IPS-NIHi7 (cell line): ENCODE measurements around the gene TOMM20L.
A peak's percentile ranks its signal among the peaks of the same experiment; 100 is the strongest.

ENCODE experiments used
- DNase-seq: peaks from one replicate; pipeline ENCODE4 v3.0.0; 2012; ENCODE audit warnings: mixed read lengths; ENCODE audit errors: extremely low spot score

TOMM20L gene

DNA sequence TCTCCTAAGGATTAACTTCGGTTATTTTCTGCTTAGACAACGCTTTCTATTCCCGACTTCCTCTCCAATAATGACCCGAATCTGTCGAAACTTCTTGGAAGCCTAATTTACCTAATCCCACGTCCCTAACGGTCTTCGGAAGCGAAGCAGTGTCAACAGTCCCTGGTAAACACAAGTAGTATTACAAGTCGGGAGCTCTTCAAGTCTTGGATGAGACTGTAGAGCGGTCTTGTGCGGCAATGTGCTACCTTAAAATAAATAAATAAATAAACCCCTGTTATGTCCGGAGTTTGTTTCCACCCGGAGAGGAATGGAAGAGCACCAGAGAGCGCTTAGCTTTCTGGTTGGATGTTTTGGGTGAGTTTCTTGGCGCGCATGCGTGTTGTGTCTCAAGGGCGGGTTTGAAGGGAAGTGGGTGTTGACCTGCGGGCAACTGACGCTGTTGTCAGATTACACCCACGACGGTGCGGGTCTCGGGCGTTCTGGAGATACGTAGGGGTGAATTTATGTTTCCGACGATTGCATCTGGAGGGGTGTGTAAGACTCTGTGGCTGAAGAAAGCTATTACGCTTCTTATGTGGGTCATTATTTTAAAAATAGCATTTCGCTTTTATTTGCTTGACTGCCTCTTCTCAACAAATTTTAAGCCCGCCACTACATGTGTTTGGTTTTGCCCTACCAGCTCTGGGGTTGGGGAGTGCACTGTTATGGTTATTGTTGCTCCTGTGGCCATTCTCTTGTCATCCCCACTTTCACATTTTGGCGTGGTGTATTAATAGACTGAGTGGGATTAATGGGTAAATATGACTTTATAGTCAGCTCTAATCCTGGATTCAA is 31.8 kb downstream of the TOMM20L start, which contains the start of the genes KIAA0586 and TIMM9:
Gene KIAA0586 (plus strand): TSS at position 439 of the 837 bp plus-strand sequence. CDS start 546 bp downstream, outside the sequence.
Gene TIMM9 (minus strand): TSS at position 251 of the 837 bp plus-strand sequence. CDS start 15,586 bp downstream, outside the sequence.
- DNase-seq: peak; percentile 98

DNA sequence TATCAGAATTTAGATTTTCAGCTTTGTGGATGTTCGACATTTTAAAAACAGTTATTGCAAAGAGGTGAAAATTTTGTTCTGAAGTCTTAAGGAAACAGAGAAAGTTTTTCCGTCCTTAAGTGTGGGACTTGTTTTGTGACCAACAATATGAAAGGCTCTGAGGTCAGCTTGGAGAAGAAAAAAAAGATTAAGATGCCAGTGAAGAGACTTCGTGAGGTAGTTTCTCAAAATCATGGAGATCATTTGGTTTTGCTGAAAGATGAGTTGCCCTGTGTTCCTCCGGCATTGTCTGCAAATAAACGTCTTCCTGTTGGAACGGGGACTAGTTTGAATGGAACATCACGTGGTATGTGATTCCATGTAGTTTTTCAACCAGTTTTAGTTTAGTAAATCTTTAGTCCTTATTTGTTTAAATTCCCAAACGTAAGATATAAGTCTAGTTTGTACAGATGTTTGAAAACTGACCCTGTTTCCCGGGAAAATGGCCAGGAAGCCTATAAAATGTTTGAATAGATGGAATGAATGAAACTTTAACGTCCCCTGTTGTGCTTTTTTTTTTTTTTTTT is 32.5 kb downstream of the TOMM20L start:
- DNase-seq: peak; percentile 30

- no peak for DNase-seq
These were observed 34.4 kb downstream of the TOMM20L start for GRCh38 chr14:58430156-58430555.

- DNase-seq: no peak
These were observed 43.7 kb downstream of the TOMM20L start for GRCh38 chr14:58439476-58439875.

DNA sequence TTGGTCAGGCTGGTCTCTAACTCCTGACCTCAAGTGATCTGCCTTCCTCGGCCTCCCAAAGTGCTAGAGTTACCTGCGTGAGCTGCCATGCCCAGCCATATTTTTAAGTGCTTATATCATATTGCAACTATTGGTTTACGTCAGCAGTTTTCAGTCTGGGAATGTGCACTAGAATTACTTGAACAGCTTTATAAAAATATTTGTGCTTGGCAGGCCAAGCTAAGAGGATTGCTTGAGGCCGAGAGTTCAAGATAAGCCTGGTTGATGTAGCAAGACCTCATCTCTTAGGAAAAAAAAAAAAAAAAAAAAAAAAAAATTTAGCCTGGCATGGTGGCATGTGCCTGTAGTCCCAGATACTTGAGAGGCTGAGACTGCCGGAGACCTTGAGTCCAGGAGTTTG is 48.9 kb downstream of the TOMM20L start:
- no peak for DNase-seq

- peak; percentile 6 for DNase-seq
These were observed 60.0 kb downstream of the TOMM20L start for GRCh38 chr14:58455593-58456265.
